GM19397 (cell line): Measurements from ENCODE around the gene SEMA4D.

Source experiments
- ATAC-seq: cut with Tn5 transposase; IDR thresholded peaks from one replicate; pipeline ENCODE4 v1.9.1; 2021; ENCODE audit warnings: mild to moderate bottlenecking, moderate library complexity; ENCODE audit not compliant: unreplicated experiment

The SEMA4D gene

DNA sequence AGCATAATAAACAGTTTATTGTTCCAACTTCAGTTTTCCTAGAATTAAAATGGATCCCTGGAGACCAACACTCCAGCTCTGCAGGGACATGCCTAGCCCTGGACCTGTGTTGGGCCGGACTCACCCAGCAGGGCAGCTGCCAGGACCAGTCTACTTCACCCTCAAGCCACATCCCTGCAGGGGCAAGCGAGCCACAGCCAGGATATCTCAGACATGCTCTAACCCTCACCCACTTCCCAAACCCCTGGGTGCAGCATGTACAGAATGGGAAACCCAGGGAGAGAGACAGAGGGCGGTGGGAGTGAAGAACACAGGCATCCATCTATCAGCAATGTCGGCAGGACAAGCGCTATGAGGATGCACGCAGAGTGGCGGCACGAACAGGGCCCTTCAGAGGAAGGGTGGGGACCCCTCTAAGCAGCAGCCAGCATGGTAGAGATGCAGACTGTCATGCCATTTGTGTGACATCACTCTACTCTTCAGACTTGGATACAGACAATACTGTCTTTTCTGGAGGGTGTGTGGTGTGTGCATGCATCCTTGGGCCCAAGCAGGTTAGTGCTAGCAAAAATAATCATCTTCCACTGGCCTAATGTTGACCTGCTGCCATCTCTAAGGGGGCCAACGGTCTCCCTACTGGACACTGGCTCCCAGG, 83.1 kb downstream of the SEMA4D start:
- no peak for ATAC-seq

DNA sequence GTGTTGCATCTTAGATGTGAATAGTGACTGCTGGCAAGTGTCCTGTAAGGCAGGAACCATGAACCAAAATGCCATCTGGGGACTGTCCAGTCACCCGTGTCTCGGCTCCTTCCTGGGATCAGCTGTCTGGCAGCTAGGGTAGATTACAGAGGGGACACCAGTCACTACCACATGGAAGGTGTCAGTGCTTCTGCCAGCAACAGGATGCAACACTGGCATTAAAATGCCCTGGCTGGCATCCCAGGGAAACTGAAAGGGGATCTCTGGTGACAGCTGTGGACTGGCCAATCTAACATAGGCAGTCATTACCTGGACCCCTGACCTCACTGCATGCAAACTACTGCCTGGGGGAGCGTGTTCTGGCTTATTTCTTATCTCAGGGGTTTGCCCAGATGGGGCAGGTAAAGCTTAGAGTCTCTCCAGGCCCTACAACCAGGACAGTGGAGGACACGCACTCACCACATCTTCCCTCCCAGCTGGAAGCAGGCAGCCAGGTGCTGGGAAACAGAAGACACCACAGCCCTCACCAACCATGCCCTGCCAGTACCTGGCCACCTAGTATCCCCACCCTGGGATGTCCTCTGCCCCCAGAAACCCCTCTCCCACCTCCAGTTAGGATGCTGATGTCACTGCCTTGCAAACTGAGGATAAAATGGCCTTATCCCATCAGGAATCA, 83.8 kb downstream of the SEMA4D start:
- ATAC-seq: no peak

DNA sequence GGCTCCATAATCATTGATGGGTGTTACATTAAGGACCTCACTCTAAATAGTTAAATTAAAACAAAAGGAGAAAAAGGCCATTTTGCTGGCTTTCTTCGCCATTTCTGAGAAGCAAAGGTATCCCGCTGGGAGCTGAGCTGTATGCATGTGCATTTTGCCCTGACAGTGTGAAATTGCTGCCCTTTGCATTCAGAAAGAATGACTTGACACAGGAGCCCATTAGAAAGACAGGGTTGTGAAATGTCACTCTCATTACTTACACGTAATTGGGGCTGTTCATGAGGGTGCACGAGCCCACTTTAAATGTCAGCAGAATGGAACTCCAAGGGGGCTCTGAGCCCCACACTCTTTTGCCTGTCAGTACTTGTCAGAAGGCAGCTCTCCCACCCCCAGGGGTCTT, 85.0 kb downstream of the SEMA4D start:
- no peak for ATAC-seq

DNA sequence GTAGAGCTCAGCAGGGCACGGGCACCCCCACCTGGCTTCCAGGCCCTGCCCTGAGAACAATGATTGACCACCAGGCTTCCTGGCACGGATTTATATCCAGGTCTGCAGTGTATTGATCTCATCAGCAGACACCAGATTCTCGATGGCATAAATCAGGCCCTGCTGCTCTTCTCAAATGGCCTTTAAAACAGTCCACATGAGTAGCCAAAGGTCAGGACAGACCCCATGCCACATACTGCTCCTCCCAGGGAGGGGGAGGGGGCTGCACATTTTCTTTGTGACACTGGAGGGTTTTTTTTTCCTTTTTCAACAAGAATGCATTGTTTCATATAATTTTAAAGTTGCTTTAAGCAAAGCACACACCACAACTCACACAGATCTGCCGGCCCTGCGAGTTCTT, 85.4 kb downstream of the SEMA4D start:
- no peak for ATAC-seq

DNA sequence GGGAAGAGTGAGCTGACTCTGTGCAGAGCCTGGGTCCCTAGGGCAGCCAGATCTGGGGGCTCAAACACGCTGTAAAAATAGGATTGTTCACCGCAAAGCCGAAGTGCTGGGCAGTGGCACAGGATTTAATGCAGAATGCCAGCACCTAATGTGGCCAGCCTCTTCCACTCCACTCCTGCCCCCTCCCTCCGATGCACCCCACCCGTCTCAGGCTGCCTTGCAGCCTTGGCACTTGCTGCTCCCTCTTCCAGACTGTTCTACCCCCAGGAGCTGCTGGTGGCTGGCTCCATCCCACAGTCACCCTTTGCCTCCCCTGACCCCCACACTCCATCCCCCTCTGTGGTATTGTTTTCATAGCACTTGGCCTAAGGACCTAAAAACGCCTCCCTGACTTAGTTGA, 86.2 kb downstream of the SEMA4D start:
- ATAC-seq: no peak

DNA sequence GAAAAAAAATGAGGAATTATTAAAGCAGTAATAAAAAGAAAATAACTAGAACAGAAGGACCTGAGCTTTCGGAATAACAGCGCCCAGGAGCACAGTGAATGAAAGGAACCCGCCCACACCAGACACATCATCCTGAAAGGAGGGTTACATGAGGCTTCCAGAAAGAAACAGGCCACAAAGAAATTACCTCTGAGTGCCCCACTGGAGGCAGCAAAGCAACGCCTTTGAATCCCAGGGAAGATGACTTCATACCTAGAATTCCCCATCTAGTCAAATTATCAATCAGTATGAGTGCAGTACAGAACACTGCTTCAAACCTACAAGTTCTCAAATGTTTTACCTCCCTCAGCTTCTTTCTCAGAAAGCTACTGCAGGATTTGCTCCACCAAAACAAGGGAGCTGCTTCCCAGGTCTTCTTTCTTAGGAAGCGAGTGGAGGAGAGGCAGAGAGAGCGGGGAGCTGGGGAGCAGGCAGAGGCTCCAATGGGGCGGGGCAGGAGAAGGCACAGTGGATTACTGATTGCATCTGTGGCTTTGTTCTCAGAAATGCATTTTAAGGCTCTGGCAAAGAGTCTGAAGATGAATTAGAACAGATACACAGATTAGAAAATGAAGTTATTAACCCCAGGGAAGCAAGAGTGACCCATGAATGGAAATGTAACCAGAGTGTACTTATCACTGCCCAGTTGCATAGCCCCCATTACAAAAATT, 87.1 kb downstream of the SEMA4D start:
- ATAC-seq: no peak

DNA sequence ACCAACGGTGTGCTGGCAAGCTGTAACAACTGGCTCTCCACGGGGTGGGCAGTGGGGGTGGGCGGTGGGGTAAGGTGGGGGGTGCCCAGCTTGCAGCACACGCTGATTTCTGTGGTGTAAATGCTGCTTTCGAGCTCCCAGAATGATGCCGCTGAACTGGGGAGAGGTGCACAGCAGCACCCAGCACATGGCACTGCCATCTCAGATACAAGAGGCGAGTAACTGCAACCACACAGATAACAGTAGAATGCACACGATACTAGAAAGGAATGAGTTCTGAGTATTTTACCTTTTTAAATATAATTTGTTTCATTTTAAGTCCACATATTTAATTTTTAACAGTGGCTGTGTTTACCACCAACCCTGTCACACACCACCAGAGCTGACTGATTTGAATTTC, 87.9 kb downstream of the SEMA4D start:
- no peak for ATAC-seq

DNA sequence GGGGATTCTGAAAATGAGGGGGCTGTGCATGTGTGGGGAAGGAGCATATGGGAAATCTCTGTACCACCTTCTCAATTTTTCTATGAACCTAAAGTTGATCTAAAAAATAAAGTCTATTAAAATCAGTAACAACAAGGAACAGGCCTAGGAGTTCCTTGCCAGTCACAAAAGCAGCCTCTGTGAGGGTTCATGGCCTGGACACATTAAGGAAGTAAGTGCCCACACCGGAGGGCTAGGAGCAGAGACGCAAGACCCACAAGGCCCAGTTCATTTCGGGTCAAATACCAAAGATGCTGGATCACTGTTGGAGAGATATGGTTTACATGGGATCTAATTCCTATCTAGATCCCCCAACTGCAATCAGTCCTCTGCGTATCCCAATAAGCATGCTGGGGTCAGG, 88.4 kb downstream of the SEMA4D start:
- no peak for ATAC-seq

- ATAC-seq: no peak
These were observed 89.2 kb downstream of the SEMA4D start for GRCh38 chr9:89408628-89409101.

- no peak for ATAC-seq
These were observed 90.8 kb downstream of the SEMA4D start for GRCh38 chr9:89407070-89407469.

DNA sequence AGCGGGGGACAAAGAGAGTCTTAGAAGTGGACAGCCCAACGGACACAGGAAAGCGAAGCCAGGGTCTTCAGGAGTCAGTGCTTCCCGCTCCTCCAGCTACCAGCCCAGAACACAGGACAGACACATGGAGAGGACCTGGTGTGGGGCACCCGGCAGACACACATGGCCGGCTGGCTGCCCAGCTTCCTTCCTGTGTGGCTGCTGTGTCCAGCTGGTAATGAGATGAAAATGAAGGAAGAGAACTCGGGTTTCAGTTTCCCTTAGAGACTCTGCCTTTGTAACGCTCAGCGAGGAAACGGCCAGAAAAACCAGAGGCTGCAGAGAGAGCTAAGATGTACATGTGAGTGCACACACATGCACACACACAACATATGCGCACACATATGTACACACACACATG, 92.1 kb downstream of the SEMA4D start:
- peak; percentile 46 for ATAC-seq

- no peak for ATAC-seq
These were observed 93.8 kb downstream of the SEMA4D start for GRCh38 chr9:89404074-89404473.

DNA sequence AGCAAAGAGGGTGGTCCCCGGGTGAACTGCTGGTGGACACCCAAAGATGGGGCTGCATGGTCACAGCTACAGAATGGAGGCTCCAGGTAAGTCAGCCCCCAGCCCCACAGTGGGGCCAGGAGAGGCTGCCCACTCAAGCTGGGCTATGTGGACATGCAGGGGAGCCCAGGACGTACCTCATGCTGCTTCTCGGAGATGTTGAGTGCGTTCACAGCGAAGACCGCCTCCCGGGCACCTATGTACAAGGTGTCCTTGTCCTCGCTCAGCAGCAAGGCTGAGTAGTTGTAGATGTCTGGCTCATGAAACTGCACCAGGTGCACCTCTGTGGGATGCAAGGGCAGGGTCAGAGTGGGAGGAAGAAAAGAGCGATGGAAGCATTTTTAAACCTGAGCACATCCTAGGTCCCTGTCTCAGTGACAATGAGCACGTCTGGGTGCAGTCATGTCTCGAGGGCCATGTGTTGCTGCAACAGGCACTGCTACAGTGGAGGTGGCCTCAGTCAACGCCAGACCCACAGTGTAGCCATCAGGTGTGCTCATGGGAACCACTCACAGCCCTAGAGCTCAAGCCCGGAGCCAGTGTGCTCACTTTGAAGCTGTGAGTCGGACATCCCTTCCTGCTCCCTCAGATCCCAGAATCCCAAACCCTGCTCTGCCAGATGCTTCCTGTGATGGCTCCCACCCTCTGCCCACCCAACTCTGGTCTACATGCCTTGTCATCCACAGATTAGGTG, 95.1 kb downstream of the SEMA4D start:
- ATAC-seq: no peak

GRCh38 chr9:89400403-89401116, 97.4 kb downstream of the SEMA4D start:
- peak; percentile 68 for ATAC-seq

GRCh38 chr9:89398621-89399020, 99.3 kb downstream of the SEMA4D start:
- ATAC-seq: no peak

- ATAC-seq: no peak
These were observed 100.4 kb downstream of the SEMA4D start for GRCh38 chr9:89397471-89397870.

DNA sequence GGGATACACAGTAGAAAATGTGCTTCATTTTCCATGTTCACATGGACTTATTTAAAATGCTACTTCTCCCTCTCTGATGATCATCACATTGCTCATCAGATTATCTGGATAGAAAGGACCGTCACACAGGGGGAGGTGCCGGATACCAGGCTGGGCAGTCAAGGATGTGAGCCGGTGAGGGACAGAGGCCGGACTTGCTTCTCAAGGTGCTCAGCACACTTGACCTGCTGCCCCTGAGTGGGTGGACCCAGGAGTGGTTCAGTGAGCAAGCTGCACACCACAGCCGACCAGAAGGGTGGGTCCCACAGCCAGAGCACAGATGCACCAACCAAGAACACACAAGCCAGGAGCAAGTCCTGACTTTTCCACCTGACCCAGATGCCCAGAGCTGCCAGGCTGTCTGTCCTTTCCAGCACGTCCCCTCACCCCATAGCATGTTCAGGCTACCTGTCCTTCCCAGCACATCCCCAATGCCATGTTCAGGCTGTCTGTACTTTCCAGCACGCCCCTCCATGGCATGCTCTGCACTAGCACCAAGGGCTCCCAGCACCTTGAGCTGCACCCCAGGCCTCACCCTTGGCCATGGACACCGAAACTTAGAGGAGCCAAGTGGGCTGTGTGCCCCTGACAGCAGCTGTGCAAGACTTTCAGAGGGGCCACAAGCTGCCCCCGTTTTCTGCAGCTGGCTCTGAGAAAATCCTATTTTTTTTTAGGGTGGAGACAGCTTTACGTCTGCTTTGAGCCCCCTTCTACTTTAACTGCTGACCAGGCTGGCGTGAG, 101.8 kb downstream of the SEMA4D start:
- ATAC-seq: no peak

DNA sequence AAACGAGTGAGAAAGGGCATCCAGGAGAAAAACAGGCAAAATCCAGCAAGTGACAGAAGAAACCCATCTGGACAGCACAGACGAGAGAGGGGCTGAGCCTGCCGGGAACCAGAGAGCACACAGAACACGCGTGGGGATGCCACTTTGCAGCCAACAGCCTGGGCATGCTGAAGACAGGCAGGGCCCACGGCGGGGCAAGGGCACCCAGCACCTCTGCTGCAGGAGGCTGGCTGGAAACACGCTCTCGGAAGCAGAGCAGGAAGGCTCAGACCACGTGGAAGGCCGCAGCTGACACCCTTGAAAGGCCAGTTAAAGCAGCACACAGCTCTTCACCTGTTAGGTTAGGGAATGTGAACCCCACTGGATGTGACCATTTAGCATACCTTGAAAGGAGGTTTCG, 103.5 kb downstream of the SEMA4D start:
- ATAC-seq: no peak

DNA sequence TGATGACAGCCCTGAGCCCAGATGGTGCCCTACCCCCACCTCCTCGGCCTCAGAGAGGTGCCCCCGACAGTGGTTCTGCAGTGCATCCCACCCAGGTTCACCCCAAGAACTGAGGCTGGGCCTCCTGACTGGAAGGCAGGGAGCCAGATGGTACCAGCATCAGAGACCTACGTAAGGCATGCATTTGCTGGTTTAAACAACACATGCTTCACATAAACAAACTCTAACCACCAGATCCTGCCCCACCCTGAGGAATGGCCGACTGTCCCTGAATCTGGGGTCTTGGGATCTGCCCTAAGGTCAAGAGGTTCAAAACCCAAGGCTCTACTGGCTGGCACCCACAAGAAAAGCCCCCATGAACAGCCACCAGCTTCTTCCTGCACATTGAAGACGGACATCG, 106.3 kb downstream of the SEMA4D start:
- no peak for ATAC-seq

DNA sequence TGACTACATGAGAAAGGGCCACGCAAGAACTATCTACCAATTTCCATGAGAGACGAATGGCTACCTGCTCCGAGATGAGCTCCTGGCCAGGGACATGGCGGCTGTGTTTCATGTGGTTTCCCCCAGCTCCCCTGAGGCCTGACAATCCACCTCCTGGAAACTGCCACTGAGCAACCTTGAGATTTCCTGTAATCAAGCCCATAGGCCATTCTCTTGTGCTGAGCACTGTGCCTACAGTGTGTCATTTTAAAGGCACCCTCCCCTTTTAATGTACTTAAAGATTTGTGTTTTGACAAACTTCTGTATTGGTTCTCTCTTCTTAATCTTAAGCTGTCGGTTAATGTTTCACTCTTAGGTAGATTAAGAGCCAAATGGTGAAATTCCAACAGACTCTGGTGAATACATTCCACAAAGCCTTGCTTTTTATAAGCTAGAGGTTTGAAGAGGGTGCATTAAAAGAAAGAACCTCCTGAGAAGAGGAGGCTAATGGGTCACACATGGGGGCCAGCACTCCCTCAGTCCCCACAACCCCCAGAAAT, 107.3 kb downstream of the SEMA4D start:
- no peak for ATAC-seq
